ENCODE data around the gene CYB5D1.
A peak's percentile ranks its signal among the peaks of the same experiment; 100 is the strongest.

Gene CYB5D1

DNA sequence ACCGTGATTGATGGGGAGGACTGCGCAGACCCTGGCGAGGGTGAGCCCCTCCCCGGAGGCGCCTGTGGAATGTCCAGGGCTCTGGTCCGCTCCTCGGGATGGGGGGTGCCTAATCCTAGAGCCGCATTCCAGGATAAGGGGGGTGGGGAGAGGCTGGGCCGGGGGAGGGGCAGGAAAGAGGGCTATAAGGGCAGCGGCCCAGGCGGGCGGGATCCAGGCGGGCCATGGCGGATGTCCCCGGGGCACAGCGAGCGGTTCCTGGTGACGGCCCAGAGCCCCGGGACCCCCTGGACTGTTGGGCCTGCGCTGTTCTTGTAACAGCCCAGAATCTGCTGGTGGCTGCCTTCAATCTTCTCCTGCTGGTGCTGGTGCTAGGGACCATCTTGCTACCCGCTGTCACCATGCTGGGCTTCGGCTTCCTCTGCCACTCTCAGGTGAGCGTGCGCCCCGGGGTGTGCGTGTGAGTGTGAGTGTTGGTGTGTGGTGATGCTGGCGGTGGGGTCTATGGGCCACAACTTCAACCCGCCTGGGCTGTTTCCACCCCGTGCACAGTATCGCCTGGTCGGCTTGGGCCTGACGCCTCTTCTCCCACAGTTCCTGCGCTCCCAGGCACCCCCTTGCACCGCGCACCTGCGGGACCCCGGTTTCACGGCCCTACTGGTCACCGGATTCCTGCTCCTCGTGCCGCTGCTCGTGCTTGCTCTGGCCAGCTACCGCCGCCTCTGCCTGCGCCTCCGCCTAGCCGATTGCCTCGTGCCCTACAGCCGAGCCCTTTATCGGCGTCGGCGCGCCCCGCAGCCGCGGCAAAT is 2.7 kb upstream of the CYB5D1 start, which contains the start of gene TMEM88:
Gene TMEM88, plus strand, starts transcription at position 216 of the 809 bp plus-strand sequence. Its CDS starts 9 bp downstream, at position 225.
- TF ChIP-seq, protein P1, sequence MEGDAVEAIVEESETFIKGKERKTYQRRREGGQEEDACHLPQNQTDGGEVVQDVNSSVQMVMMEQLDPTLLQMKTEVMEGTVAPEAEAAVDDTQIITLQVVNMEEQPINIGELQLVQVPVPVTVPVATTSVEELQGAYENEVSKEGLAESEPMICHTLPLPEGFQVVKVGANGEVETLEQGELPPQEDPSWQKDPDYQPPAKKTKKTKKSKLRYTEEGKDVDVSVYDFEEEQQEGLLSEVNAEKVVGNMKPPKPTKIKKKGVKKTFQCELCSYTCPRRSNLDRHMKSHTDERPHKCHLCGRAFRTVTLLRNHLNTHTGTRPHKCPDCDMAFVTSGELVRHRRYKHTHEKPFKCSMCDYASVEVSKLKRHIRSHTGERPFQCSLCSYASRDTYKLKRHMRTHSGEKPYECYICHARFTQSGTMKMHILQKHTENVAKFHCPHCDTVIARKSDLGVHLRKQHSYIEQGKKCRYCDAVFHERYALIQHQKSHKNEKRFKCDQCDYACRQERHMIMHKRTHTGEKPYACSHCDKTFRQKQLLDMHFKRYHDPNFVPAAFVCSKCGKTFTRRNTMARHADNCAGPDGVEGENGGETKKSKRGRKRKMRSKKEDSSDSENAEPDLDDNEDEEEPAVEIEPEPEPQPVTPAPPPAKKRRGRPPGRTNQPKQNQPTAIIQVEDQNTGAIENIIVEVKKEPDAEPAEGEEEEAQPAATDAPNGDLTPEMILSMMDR (IDR thresholded peaks at IDR 0.05; ENCODE audit: low read depth, low read length, missing control alignments) = no peak
- peak within 1 kb of the TSS; percentile 68 for H3K4me3 ChIP-seq (replicated peaks; ENCODE audit: low read depth, low read length)

DNA sequence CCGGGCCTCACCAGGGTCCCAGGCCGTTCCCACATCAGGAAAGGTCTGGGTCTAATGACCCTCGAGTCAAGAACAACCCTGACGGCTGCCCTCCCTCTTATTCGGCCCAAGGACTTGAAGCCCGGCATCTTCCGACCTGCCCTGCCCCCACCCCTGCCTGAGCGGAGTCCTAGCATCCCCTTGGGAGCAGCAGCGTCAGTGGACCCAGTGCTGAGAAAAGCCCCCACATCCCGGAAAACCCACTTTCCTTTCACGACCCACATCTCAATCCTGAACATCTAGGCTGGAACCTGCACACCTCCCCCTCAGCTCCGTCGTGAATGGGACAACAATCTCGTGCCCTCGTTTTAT is 2.2 kb upstream of the CYB5D1 start:
- H3K4me3 ChIP-seq (replicated peaks; ENCODE audit: low read depth, low read length) = peak overlapping the region; percentile 68
- TF ChIP-seq, protein P1 (IDR thresholded peaks at IDR 0.05; ENCODE audit: low read depth, low read length, missing control alignments) = no peak
- DNase-seq (ENCODE audit: extremely low read depth, low read depth) = no peak

More for the DNA sequence above, 2.7 kb upstream of the CYB5D1 start, which contains the start of gene TMEM88:
- DNase-seq (ENCODE audit: extremely low read depth, low read depth) = no peak

DNA sequence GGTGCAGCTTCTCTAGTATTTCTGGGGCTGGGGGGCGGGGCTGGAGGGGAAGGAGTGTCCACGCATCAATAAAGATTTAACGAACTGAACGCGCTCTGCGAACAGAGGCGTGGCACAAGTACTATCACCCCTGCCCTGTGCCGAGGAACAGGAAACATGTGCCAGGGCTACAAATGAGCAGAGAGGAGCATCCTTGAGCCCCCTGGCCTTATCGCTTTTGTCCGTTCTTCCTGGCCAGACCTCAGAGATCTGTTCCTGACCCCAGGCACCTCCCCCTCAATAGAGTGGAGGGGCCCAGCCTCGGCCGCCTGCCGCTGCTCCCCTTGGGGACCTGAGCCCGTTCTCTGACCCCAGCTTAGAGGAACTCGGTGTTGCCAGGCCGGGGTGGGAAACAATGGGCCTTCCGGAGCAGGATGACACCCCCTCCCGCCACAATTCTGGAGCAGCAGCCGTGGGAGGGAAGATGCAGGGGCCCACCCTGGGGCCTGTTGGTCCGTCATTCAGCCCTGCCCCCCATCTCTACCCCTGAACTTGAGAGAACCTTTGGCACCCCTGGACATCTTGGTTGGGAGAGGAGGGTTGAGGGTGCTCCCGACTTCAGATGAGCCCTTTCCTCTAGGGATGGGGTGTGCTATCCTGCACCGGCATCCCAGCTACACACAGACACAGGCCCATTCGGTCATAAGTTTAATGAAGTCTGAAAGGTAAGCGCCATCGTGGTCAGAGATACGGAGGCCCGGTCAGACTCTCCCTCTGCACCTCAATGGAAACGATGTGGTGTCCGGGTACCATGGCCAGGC is 1.6 kb upstream of the CYB5D1 start:
- TF ChIP-seq, protein P1 (IDR thresholded peaks at IDR 0.05; ENCODE audit: low read depth, low read length, missing control alignments) = no peak
- peak overlapping the region; percentile 68 for H3K4me3 ChIP-seq (replicated peaks; ENCODE audit: low read depth, low read length)
- no peak for DNase-seq (ENCODE audit: extremely low read depth, low read depth)

DNA sequence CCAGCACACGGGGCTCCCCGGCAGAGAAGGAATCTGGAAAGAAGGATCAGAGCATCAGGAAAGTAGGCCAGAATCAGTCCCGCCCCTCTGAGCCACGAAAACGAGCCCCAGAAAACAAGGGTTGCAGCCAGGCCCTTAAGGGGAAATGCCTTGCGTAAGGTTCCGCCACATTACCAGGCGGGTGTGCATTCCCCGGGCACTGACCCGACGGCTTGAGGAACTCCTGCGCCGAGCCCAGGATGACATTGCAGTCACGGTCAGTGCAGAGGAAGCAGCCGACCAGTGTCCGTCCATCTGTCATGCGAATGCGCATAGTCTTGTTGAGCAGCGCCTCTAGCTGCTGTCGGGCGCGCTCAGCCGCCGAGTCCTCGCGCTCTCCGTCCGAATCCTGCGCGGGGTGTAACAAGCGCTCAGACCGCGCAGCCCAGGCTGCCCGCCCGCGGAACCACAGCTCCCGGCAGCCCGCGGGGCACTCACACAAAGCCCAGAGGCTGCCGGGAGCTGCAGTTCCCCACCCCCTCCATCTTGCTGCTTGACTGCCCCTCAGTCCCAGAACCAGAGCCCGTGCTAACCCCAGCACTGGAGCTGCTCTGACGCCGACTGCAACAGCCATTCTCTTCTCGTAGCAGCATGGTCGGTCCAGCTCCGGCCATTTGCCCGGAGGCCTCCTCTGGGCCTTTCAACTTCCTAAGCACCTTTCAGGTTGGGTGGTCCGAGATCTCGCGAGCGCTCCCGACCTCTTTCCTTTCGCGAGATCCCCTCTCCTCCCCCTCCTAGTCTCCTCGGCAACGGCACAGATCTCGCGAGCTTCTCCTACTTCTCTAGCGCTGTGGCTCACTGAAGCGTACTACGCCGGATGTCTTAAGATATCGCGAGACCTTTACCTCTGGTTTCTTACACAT is 741 bp upstream of the CYB5D1 start, which contains the start of gene NAA38:
Gene NAA38, minus strand, starts transcription at position 749 of the 902 bp plus-strand sequence. Its CDS starts 96 bp downstream, at position 653.
- TF ChIP-seq, protein P1 (IDR thresholded peaks at IDR 0.05; ENCODE audit: low read depth, low read length, missing control alignments) = peak; percentile 34
- peak within 1 kb of the TSS; percentile 68 for H3K4me3 ChIP-seq (replicated peaks; ENCODE audit: low read depth, low read length)
- peak; percentile 100 for DNase-seq (ENCODE audit: extremely low read depth, low read depth)

DNA sequence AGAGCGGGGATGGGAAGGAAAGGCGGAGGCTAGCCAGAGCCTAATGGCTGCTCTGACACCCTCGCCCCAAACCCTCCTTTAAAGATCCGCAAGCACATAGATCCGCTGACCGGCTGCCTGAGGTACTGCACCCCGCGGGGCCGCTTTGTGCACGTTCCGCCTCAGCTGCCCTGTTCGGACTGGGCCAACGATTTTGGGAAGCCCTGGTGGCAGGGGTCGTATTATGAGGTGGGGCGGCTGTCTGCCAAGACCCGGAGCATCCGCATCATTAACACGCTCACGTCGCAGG is 663 bp downstream of the CYB5D1 start:
- peak overlapping the region; percentile 68 for H3K4me3 ChIP-seq (replicated peaks; ENCODE audit: low read depth, low read length)

More for the DNA sequence above, 663 bp downstream of the CYB5D1 start:
- TF ChIP-seq, protein P1 (IDR thresholded peaks at IDR 0.05; ENCODE audit: low read depth, low read length, missing control alignments) = peak; percentile 43
- DNase-seq (ENCODE audit: extremely low read depth, low read depth) = no peak

All from HFF-Myc (cell line).